Measurements from ENCODE around the gene RAI14. TPM values are rescaled to one million over a fixed set of nuclear protein-coding genes. Genes with fewer than 3 reads are reported as not detected.

Gene RAI14
- total RNA-seq, 1 experiment from 2014 or later, result 71.5 TPM

DNA sequence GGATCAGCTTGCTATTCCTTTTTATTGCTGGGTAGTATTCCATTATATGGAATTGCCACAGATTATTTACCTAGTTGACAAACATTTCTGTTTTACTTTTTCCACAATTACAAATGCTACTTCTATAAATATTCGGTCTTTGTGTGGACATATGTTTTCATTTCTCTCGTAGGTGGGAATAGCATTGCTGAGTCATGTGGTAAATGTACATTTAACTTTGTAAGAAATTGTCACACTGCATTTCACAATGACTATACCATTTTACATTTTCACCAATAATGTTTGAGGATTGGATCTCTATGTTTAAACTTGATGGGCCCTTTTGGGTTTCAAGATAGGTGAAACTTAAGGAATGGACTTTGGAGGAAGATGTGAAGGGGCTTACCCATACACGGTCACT, 19.7 kb downstream of the RAI14 start:
- H3K4me3 ChIP-seq (ENCODE audit: low read depth, low read length), result no peak overlapping the region
- TF ChIP-seq, protein P1, sequence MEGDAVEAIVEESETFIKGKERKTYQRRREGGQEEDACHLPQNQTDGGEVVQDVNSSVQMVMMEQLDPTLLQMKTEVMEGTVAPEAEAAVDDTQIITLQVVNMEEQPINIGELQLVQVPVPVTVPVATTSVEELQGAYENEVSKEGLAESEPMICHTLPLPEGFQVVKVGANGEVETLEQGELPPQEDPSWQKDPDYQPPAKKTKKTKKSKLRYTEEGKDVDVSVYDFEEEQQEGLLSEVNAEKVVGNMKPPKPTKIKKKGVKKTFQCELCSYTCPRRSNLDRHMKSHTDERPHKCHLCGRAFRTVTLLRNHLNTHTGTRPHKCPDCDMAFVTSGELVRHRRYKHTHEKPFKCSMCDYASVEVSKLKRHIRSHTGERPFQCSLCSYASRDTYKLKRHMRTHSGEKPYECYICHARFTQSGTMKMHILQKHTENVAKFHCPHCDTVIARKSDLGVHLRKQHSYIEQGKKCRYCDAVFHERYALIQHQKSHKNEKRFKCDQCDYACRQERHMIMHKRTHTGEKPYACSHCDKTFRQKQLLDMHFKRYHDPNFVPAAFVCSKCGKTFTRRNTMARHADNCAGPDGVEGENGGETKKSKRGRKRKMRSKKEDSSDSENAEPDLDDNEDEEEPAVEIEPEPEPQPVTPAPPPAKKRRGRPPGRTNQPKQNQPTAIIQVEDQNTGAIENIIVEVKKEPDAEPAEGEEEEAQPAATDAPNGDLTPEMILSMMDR (IDR thresholded peaks at IDR 0.05; ENCODE audit: insufficient read depth in 1 of 2, low read depth in 1 of 2, low read length in 1 of 2, severe bottlenecking in 1 of 2, unreplicated experiment in 1 of 2), result no peak
- ChIA-PET POLR2A (no interaction called here), CTCF (no interaction called here)
- Mint-ChIP-seq H3K4me1 (ENCODE audit: low read depth, unreplicated experiment) (peaks cover 14% of the 10 kb centered on the region), H3K36me3 (ENCODE audit: insufficient read depth, unreplicated experiment) (peaks cover 20% of the 10 kb centered on the region), H3K27me3 (ENCODE audit: insufficient read depth, unreplicated experiment) (no peaks in the 10 kb centered on the region), H3K9me3 (ENCODE audit: unreplicated experiment) (no peaks in the 10 kb centered on the region), H3K27ac (ENCODE audit: unreplicated experiment) (no peak overlapping the region), H3K4me3 (ENCODE audit: unreplicated experiment) (no peak overlapping the region)
- no peaks in the 10 kb centered on the region for H3K27me3 ChIP-seq (replicated peaks; ENCODE audit: control insufficient read depth, insufficient read depth, low read length)
- H3K9me3 ChIP-seq, result no peaks in the 10 kb centered on the region
- H3K36me3 ChIP-seq (ENCODE audit: control insufficient read depth, insufficient read depth, low read length), result no peaks in the 10 kb centered on the region
- no peak for DNase-seq
- BruUV-seq (replicated peaks), result no TSS peak
- intact Hi-C loops (cut with micrococcal nuclease; ENCODE audit: unreplicated experiment), result no loop called here
- peaks cover 4% of the 10 kb centered on the region; the same call in 1 of the 2 replicates for H3K4me1 ChIP-seq

GRCh38 chr5:34676416-34676815, 20.3 kb downstream of the RAI14 start:
- no peaks in the 10 kb centered on the region for H3K27me3 ChIP-seq (replicated peaks; ENCODE audit: control insufficient read depth, insufficient read depth, low read length)
- POLR2A ChIA-PET, result no interaction called here
- Mint-ChIP-seq H3K36me3 (ENCODE audit: insufficient read depth, unreplicated experiment) (peaks cover 20% of the 10 kb centered on the region), H3K27ac (ENCODE audit: unreplicated experiment) (no peak overlapping the region), H3K27me3 (ENCODE audit: insufficient read depth, unreplicated experiment) (no peaks in the 10 kb centered on the region), H3K4me3 (ENCODE audit: unreplicated experiment) (no peak overlapping the region), H3K4me1 (ENCODE audit: low read depth, unreplicated experiment) (peaks cover 15% of the 10 kb centered on the region), H3K9me3 (ENCODE audit: unreplicated experiment) (no peaks in the 10 kb centered on the region)
- TF ChIP-seq, protein P1 (IDR thresholded peaks at IDR 0.05; ENCODE audit: insufficient read depth in 1 of 2, low read depth in 1 of 2, low read length in 1 of 2, severe bottlenecking in 1 of 2, unreplicated experiment in 1 of 2), result no peak
- H3K36me3 ChIP-seq (ENCODE audit: control insufficient read depth, insufficient read depth, low read length), result no peaks in the 10 kb centered on the region
- intact Hi-C loops (cut with micrococcal nuclease; ENCODE audit: unreplicated experiment), result no loop called here
- no TSS peak for BruUV-seq (replicated peaks)
- no peaks in the 10 kb centered on the region for H3K9me3 ChIP-seq
- H3K4me3 ChIP-seq (ENCODE audit: low read depth, low read length), result no peak overlapping the region
- H3K4me1 ChIP-seq, result peaks cover 4% of the 10 kb centered on the region; the same call in 1 of the 2 replicates
- CTCF ChIA-PET, result no interaction called here
- DNase-seq, result no peak

- TF ChIP-seq, protein P1 (IDR thresholded peaks at IDR 0.05; ENCODE audit: insufficient read depth in 1 of 2, low read depth in 1 of 2, low read length in 1 of 2, severe bottlenecking in 1 of 2, unreplicated experiment in 1 of 2), result no peak
- Mint-ChIP-seq H3K36me3 (ENCODE audit: insufficient read depth, unreplicated experiment) (peaks cover 20% of the 10 kb centered on the region), H3K4me3 (ENCODE audit: unreplicated experiment) (no peak overlapping the region), H3K4me1 (ENCODE audit: low read depth, unreplicated experiment) (peaks cover 16% of the 10 kb centered on the region), H3K27me3 (ENCODE audit: insufficient read depth, unreplicated experiment) (no peaks in the 10 kb centered on the region), H3K9me3 (ENCODE audit: unreplicated experiment) (no peaks in the 10 kb centered on the region), H3K27ac (ENCODE audit: unreplicated experiment) (no peak overlapping the region)
- Histone ChIP-seq H3K27me3 (replicated peaks; ENCODE audit: control insufficient read depth, insufficient read depth, low read length) (no peaks in the 10 kb centered on the region), H3K4me3 (ENCODE audit: low read depth, low read length) (no peak overlapping the region), H3K9me3 (no peaks in the 10 kb centered on the region), H3K4me1 (peaks cover 5% of the 10 kb centered on the region), H3K36me3 (ENCODE audit: control insufficient read depth, insufficient read depth, low read length) (no peaks in the 10 kb centered on the region)
- BruUV-seq (replicated peaks), result no TSS peak
- no peak for DNase-seq
- ChIA-PET POLR2A (no interaction called here), CTCF (no interaction called here)
- intact Hi-C loops (cut with micrococcal nuclease; ENCODE audit: unreplicated experiment), result no loop called here
Measured at GRCh38 chr5:34677428-34677827, 21.3 kb downstream of the RAI14 start.
